OCI-LY3 (cell line): ENCODE data around the gene PDE1A.

Experiments used
- EZH2phosphoT487 ChIP-seq: fragments of 200-600 bp; shearing (Covaris generic); IDR thresholded peaks from 2 replicates; pipeline ENCODE4 v1.6.1; 2018; ENCODE audit warnings: antibody characterized with exemption, mixed run types, low read depth
- TF ChIP-seq, protein P1 (sequence below): fragments of 200-600, 300-600 bp; sonication (generic); IDR thresholded peaks from 2 replicates; pipeline ENCODE4 v1.5.1; 2014; ENCODE audit warnings: antibody characterized with exemption, low read length, low read depth

DNA sequence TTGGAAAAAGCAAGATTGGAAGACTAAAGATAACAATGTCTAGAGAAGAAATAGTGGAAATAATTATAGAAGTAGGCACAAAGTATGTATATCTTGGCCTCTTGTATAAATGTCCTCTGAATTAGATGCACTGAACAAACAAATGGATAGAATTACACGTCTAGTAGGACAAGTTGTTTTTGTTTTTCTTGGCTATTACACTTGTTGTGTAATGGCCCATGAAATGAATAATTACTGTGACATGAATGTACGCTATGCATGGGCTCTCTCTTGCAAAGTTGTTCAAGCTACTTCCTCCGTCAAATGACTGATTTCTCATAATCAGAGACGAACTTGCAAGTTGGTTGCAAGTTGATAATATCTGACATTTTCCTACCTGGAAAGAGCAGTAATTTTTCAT lies 126.2 kb downstream of the PDE1A start:
- TF ChIP-seq, protein P1, sequence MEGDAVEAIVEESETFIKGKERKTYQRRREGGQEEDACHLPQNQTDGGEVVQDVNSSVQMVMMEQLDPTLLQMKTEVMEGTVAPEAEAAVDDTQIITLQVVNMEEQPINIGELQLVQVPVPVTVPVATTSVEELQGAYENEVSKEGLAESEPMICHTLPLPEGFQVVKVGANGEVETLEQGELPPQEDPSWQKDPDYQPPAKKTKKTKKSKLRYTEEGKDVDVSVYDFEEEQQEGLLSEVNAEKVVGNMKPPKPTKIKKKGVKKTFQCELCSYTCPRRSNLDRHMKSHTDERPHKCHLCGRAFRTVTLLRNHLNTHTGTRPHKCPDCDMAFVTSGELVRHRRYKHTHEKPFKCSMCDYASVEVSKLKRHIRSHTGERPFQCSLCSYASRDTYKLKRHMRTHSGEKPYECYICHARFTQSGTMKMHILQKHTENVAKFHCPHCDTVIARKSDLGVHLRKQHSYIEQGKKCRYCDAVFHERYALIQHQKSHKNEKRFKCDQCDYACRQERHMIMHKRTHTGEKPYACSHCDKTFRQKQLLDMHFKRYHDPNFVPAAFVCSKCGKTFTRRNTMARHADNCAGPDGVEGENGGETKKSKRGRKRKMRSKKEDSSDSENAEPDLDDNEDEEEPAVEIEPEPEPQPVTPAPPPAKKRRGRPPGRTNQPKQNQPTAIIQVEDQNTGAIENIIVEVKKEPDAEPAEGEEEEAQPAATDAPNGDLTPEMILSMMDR: no peak
- no peak for TF ChIP-seq EZH2phosphoT487
